Measurements from ENCODE around the gene RANBP3.

- TF ChIP-seq CTCF (IDR thresholded peaks at IDR 0.05; ENCODE audit: low read length) (no peak), EZH2 (IDR thresholded peaks at IDR 0.05; ENCODE audit: borderline replicate concordance, low read length) (no peak)
These were observed 16.6 kb upstream of the RANBP3 start for GRCh38 chr19:5994405-5995165.
